ENCODE measurements around the gene DYNLT3. TPM values are rescaled to one million over a fixed set of nuclear protein-coding genes. Genes with fewer than 3 reads are reported as not detected.

The DYNLT3 gene
- total RNA-seq, 1 donor from 2014 or later = 13.4 TPM

GRCh38 chrX:37875675-37876074, 28.3 kb upstream of the DYNLT3 start:
- no peak for TF ChIP-seq CTCF (IDR thresholded peaks at IDR 0.05; ENCODE audit: unreplicated experiment)
- no peaks in the 10 kb centered on the region for H3K27me3 Mint-ChIP-seq (ENCODE audit: unreplicated experiment)
- no peaks in the 10 kb centered on the region for H3K4me1 Mint-ChIP-seq (ENCODE audit: unreplicated experiment)
- H3K9me3 Mint-ChIP-seq (ENCODE audit: unreplicated experiment) = no peaks in the 10 kb centered on the region
- no peak overlapping the region for H3K4me3 Mint-ChIP-seq (ENCODE audit: unreplicated experiment)
- no peak for DNase-seq (ENCODE audit: low spot score)
- no peaks in the 10 kb centered on the region for H3K36me3 Mint-ChIP-seq (ENCODE audit: low read depth, unreplicated experiment)
- no peak overlapping the region for H3K27ac Mint-ChIP-seq (ENCODE audit: unreplicated experiment)

DNA sequence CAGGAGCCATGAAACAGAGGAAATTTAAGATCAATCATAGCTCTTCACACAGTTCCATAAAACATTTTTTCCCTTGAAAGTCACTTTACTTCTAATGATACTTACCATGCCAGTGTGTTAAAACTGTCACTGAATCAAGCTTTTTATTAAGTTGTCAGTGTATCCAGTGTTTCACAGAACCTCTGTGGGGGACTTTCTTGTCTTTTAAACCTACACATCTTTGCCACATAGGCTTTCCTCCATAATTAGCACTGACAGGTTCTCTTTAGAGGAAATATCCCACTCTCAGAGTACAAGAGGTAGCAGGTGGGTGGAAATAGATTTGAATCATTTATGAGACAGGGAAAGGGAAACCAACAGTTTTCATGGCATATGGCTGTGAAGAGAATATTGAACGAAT, 25.8 kb upstream of the DYNLT3 start:
- Mint-ChIP-seq H3K36me3 (ENCODE audit: low read depth, unreplicated experiment) (no peaks in the 10 kb centered on the region), H3K4me1 (ENCODE audit: unreplicated experiment) (no peaks in the 10 kb centered on the region), H3K4me3 (ENCODE audit: unreplicated experiment) (no peak overlapping the region), H3K27me3 (ENCODE audit: unreplicated experiment) (peaks cover 2% of the 10 kb centered on the region), H3K9me3 (ENCODE audit: unreplicated experiment) (no peaks in the 10 kb centered on the region), H3K27ac (ENCODE audit: unreplicated experiment) (no peak overlapping the region)
- no peak for DNase-seq (ENCODE audit: low spot score)
- no peak for TF ChIP-seq CTCF (IDR thresholded peaks at IDR 0.05; ENCODE audit: unreplicated experiment)

GRCh38 chrX:37872303-37872655, 24.9 kb upstream of the DYNLT3 start:
- Mint-ChIP-seq H3K27me3 (ENCODE audit: unreplicated experiment) (peaks cover 2% of the 10 kb centered on the region), H3K27ac (ENCODE audit: unreplicated experiment) (no peak overlapping the region), H3K9me3 (ENCODE audit: unreplicated experiment) (no peaks in the 10 kb centered on the region), H3K36me3 (ENCODE audit: low read depth, unreplicated experiment) (no peaks in the 10 kb centered on the region), H3K4me3 (ENCODE audit: unreplicated experiment) (no peak overlapping the region), H3K4me1 (ENCODE audit: unreplicated experiment) (no peaks in the 10 kb centered on the region)
- no peak for DNase-seq (ENCODE audit: low spot score)
- no peak for TF ChIP-seq CTCF (IDR thresholded peaks at IDR 0.05; ENCODE audit: unreplicated experiment)

GRCh38 chrX:37871626-37872302, 24.4 kb upstream of the DYNLT3 start:
- Mint-ChIP-seq H3K4me1 (ENCODE audit: unreplicated experiment) (no peaks in the 10 kb centered on the region), H3K4me3 (ENCODE audit: unreplicated experiment) (no peak overlapping the region), H3K36me3 (ENCODE audit: low read depth, unreplicated experiment) (no peaks in the 10 kb centered on the region), H3K27me3 (ENCODE audit: unreplicated experiment) (peaks cover 2% of the 10 kb centered on the region), H3K9me3 (ENCODE audit: unreplicated experiment) (no peaks in the 10 kb centered on the region), H3K27ac (ENCODE audit: unreplicated experiment) (no peak overlapping the region)
- no peak for DNase-seq (ENCODE audit: low spot score)
- no peak for TF ChIP-seq CTCF (IDR thresholded peaks at IDR 0.05; ENCODE audit: unreplicated experiment)

DNA sequence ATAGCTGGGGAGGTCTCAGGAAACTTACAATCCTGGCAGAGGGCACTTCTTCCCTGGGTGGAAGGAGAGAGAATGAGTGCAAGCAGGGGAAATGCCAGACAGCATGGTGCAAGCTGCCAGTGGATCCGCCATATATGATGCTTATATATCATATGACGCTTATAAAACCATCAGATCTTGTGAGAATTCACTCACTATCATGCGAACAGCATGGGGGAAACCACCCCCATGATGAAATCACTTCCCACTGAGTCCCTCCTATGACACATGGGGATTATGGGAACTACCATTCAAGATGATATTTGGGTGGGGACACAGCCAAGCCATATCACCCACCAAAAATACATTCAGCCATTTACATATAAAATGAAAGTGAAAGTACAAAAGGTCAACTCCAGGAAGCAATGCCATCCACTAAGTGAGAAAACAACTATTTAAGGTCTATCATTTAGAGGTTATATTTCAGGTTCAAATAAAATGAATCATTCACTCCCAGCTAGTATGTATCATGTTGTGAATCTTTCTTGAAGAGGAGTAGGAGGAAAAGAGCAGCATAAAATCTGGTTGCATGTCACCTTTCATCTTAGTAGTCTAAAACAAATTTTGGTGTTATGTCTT, 20.3 kb upstream of the DYNLT3 start:
- Mint-ChIP-seq H3K4me3 (ENCODE audit: unreplicated experiment) (no peak overlapping the region), H3K27ac (ENCODE audit: unreplicated experiment) (no peak overlapping the region), H3K9me3 (ENCODE audit: unreplicated experiment) (no peaks in the 10 kb centered on the region), H3K4me1 (ENCODE audit: unreplicated experiment) (no peaks in the 10 kb centered on the region), H3K36me3 (ENCODE audit: low read depth, unreplicated experiment) (no peaks in the 10 kb centered on the region), H3K27me3 (ENCODE audit: unreplicated experiment) (peaks cover 2% of the 10 kb centered on the region)
- TF ChIP-seq CTCF (IDR thresholded peaks at IDR 0.05; ENCODE audit: unreplicated experiment) = no peak
- no peak for DNase-seq (ENCODE audit: low spot score)

Data from endothelial cell (in vitro differentiated cells).